Hepatocyte (in vitro differentiated cells): ENCODE measurements around the gene ADAMTSL1. TPM values are rescaled to one million over a fixed set of nuclear protein-coding genes. Genes with fewer than 3 reads are reported as not detected.

Source experiments
- DNase-seq: peaks from one replicate; pipeline ENCODE4 v3.0.0-alpha.2; 2016; ENCODE audit warnings: low spot score
- H2AFZ ChIP-seq: fragments of 200-600 bp; sonication (generic); 2 replicates; pipeline ENCODE4 v1.6.0; 2016; ENCODE audit warnings: antibody characterized with exemption, mild to moderate bottlenecking
- H3K27ac ChIP-seq: fragments of 200-600 bp; sonication (generic); 2 replicates; pipeline ENCODE4 v1.5.1; 2016; ENCODE audit warnings: mild to moderate bottlenecking
- H3K27me3 ChIP-seq: fragments of 200-600 bp; sonication (generic); 2 replicates; pipeline ENCODE4 v1.6.1; 2016
- H3K36me3 ChIP-seq: fragments of 200-600 bp; sonication (generic); replicated peaks from 2 replicates; pipeline ENCODE4 v1.5.1; 2016; ENCODE audit warnings: low read depth; ENCODE audit not compliant: insufficient read depth
- H3K4me1 ChIP-seq: fragments of 200-600 bp; sonication (generic); 2 replicates; pipeline ENCODE4 v1.5.1; 2016; ENCODE audit warnings: mild to moderate bottlenecking, moderate library complexity; ENCODE audit not compliant: insufficient read depth
- H3K4me2 ChIP-seq: fragments of 200-600 bp; sonication (generic); 2 replicates; pipeline ENCODE4 v1.6.0; 2016
- H3K4me3 ChIP-seq: fragments of 200-600 bp; sonication (generic); 2 replicates; pipeline ENCODE4 v1.5.1; 2016; ENCODE audit warnings: mild to moderate bottlenecking
- H3K79me2 ChIP-seq: fragments of 200-600 bp; sonication (generic); 2 replicates; pipeline ENCODE4 v1.6.0; 2017; ENCODE audit warnings: mild to moderate bottlenecking
- H3K9me2 ChIP-seq: fragments of 200-600 bp; sonication (generic); replicated peaks from 2 replicates; pipeline ENCODE4 v1.6.0; 2017; ENCODE audit warnings: mild to moderate bottlenecking; ENCODE audit not compliant: insufficient read depth
- H3K9me3 ChIP-seq: fragments of 200-600 bp; sonication (generic); 2 replicates; pipeline ENCODE4 v1.5.1; 2016; ENCODE audit warnings: low read depth, mild to moderate bottlenecking
- H4K20me1 ChIP-seq: fragments of 200-600 bp; sonication (generic); 2 replicates; pipeline ENCODE4 v1.6.0; 2016; ENCODE audit warnings: mild to moderate bottlenecking; ENCODE audit not compliant: insufficient read depth, poor library complexity, severe bottlenecking
- EZH2 ChIP-seq: fragments of 200-600 bp; sonication (generic); IDR thresholded peaks from 2 replicates; pipeline ENCODE4 v1.6.1; 2016; ENCODE audit warnings: antibody characterized with exemption, mild to moderate bottlenecking, borderline replicate concordance
- EZH2phosphoT487 ChIP-seq: fragments of 200-600 bp; sonication (generic); IDR thresholded peaks from one replicate; pipeline ENCODE4 v1.6.1; 2018; ENCODE audit warnings: antibody characterized with exemption, mild to moderate bottlenecking, low read depth, moderate library complexity; ENCODE audit not compliant: unreplicated experiment, severe bottlenecking
- WGBS: methylation state at CpG from one replicate; pipeline ENCODE4 v1.1.6; 2016; ENCODE audit warnings: low lambda C conversion rate; ENCODE audit errors: missing lambda C conversion rate; 5-methylcytosine and 5-hydroxymethylcytosine counted together
- polyA plus RNA-seq: library from polyadenylated mRNA; unstranded; fragments of >200 nt; fragmentation: Nextera tagmentation; extraction: Ambion mirVana; gene quantifications from 2 replicates; pipeline ENCODE4 v1.2.1, GENCODE V29; 2016
- total RNA-seq: library from RNA; depleted of rRNA; stranded (reverse); fragments of >200 nt; gene quantifications from 2 replicates; pipeline ENCODE4 v1.2.3, GENCODE V29; 2014
- TF ChIP-seq, protein P1 (sequence below): fragments of 200-600 bp; sonication (generic); IDR thresholded peaks from 2 replicates; pipeline ENCODE4 v1.5.1; 2016; ENCODE audit warnings: antibody characterized with exemption, mild to moderate bottlenecking; ENCODE audit not compliant: poor library complexity

ADAMTSL1 gene
- total and polyA plus RNA-seq, 2 experiments from 2014 or later = 7.2 to 24.0 TPM

DNA sequence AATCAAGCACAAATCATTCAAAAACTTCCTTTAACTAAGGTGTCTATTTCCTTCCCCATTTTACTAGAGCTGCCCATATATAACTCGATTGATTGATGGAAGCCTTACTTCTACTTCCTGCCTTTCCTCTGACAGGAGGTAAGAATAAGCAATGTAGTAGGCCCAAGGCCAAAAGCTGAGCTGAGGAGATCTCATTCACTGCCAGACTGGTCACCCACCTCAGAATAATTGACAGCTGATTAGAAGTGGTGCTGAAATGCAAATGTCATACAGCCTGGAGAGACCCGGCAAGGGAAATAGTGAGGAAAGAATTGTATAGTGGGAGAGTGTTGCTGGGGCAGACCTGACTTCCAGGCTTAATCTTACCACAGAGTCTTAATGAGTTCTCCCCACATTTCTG lies 319.2 kb downstream of the ADAMTSL1 start:
- TF ChIP-seq, protein P1, sequence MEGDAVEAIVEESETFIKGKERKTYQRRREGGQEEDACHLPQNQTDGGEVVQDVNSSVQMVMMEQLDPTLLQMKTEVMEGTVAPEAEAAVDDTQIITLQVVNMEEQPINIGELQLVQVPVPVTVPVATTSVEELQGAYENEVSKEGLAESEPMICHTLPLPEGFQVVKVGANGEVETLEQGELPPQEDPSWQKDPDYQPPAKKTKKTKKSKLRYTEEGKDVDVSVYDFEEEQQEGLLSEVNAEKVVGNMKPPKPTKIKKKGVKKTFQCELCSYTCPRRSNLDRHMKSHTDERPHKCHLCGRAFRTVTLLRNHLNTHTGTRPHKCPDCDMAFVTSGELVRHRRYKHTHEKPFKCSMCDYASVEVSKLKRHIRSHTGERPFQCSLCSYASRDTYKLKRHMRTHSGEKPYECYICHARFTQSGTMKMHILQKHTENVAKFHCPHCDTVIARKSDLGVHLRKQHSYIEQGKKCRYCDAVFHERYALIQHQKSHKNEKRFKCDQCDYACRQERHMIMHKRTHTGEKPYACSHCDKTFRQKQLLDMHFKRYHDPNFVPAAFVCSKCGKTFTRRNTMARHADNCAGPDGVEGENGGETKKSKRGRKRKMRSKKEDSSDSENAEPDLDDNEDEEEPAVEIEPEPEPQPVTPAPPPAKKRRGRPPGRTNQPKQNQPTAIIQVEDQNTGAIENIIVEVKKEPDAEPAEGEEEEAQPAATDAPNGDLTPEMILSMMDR = no peak
- no peak for TF ChIP-seq EZH2phosphoT487
- no peak overlapping the region for H3K4me2 ChIP-seq
- no peaks in the 10 kb centered on the region for H4K20me1 ChIP-seq
- no peak for DNase-seq
- no peaks in the 10 kb centered on the region for H3K36me3 ChIP-seq
- H3K9me2 ChIP-seq = no peaks in the 10 kb centered on the region
- H3K4me3 ChIP-seq = no peak overlapping the region
- H3K4me1 ChIP-seq = no peaks in the 10 kb centered on the region
- no peaks in the 10 kb centered on the region for H3K9me3 ChIP-seq
- 84% methylated on average over 2 of the region's 2 CpGs for WGBS
- H3K27ac ChIP-seq = no peak overlapping the region
- H3K79me2 ChIP-seq = no peaks in the 10 kb centered on the region
- H2AFZ ChIP-seq = no peak overlapping the region
- H3K27me3 ChIP-seq = no peaks in the 10 kb centered on the region

- no peak overlapping the region for H3K27ac ChIP-seq
- no peak overlapping the region for H3K4me2 ChIP-seq
- TF ChIP-seq, protein P1 = no peak
- TF ChIP-seq EZH2 = no peak
- no peak for TF ChIP-seq EZH2phosphoT487
- 61% methylated on average over 5 of the region's 5 CpGs for WGBS
- no peak overlapping the region for H3K4me3 ChIP-seq
- DNase-seq = no peak
- H4K20me1 ChIP-seq = no peaks in the 10 kb centered on the region
- H3K9me3 ChIP-seq = no peaks in the 10 kb centered on the region
- no peaks in the 10 kb centered on the region for H3K4me1 ChIP-seq
- no peak overlapping the region for H2AFZ ChIP-seq
- H3K79me2 ChIP-seq = no peaks in the 10 kb centered on the region
- no peaks in the 10 kb centered on the region for H3K36me3 ChIP-seq
- no peaks in the 10 kb centered on the region for H3K27me3 ChIP-seq
- H3K9me2 ChIP-seq = no peaks in the 10 kb centered on the region
Measured at GRCh38 chr9:18795947-18796671, 322.2 kb downstream of the ADAMTSL1 start.

GRCh38 chr9:18796696-18797270 lies 322.8 kb downstream of the ADAMTSL1 start:
- Histone ChIP-seq H2AFZ (no peak overlapping the region), H3K27ac (no peak overlapping the region), H3K4me2 (no peak overlapping the region), H3K4me1 (no peaks in the 10 kb centered on the region), H3K79me2 (no peaks in the 10 kb centered on the region), H3K36me3 (no peaks in the 10 kb centered on the region), H4K20me1 (no peaks in the 10 kb centered on the region), H3K9me2 (no peaks in the 10 kb centered on the region), H3K9me3 (no peaks in the 10 kb centered on the region), H3K27me3 (no peaks in the 10 kb centered on the region), H3K4me3 (no peak overlapping the region)
- 54% methylated on average over 3 of the region's 3 CpGs for WGBS
- DNase-seq = no peak
- TF ChIP-seq EZH2phosphoT487 (no peak), EZH2 (no peak)
- TF ChIP-seq, protein P1 = no peak
